T-helper 2 cell treated with Interferon-gamma antibody and Interleukin-4, amounts not matched to agents 100 ng/mL and 5 ng/mL, for 36 hours (primary cell): Measurements from ENCODE around the gene METTL6. TPM values are rescaled to one million over a fixed set of nuclear protein-coding genes. Genes with fewer than 3 reads are reported as not detected.
"Not testable (repeated sequence)": the region's sequence is repeated elsewhere in the genome, so short reads cannot be mapped to it uniquely, and the experiment has no call there.

Source experiments
- intact Hi-C: fragments of 100-400 bp; cut with micrococcal nuclease; formaldehyde crosslinking; loops from one replicate; pipeline ENCODE4 v1.15.1; 2023
- total RNA-seq: library from RNA; stranded (reverse); gene quantifications from 2 replicates; pipeline ENCODE4 v1.2.3, GENCODE V29; 2022

METTL6 gene
- total RNA-seq, 1 donor from 2014 or later, result 17.9 TPM

DNA sequence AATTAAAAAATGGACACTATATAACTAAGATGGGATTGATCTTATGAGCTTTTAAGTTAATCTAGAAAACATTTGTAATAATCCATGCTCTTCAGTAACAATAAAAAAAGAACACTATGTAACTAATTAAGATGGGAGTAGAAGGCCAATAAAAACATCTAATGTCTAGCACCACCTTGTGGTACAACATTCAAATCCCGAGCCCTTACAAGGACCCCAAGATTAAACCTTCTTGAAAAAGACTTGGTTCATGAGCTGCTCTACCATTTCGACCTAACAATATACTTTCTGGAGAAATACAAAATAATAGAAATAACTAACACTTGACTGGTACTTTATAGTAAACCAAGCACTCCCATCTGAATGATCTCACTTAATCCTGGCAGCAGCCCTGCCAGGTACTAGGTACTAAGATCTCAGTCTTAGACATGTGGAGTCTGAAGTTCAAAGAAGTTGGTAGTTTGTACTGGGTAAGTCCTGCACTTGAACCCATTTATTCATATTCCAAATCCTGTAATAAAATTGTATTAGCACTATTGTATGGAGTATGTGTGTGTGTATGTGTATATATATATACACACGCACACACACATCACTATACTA, 21.8 kb downstream of the METTL6 start:
- intact Hi-C loops, result loop anchor here (1.0 kb wide), 4 partner anchors 137 to 297 kb away; no protein-coding TSS in a partner anchor

DNA sequence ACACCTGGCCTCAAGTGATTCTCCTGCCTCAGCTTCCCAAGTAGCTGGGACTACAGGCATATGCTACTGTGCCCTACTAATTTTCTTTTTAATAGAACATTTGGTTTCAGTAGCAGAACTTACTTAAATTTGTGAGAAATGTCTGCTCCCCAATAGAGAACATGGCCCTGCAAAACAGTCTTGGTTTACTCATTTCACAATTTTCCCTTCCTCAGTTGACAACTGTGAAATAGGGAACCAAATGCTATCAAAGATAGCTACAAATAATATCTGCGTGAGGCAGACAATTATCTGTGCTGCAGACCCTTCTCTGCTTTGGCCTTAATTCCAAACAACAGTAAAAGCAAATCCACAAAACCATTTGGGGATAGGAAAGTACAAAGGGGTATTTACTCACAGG, 22.6 kb downstream of the METTL6 start:
- intact Hi-C loops, result loop anchor here (1.0 kb wide), 4 partner anchors 136 to 296 kb away; no protein-coding TSS in a partner anchor

DNA sequence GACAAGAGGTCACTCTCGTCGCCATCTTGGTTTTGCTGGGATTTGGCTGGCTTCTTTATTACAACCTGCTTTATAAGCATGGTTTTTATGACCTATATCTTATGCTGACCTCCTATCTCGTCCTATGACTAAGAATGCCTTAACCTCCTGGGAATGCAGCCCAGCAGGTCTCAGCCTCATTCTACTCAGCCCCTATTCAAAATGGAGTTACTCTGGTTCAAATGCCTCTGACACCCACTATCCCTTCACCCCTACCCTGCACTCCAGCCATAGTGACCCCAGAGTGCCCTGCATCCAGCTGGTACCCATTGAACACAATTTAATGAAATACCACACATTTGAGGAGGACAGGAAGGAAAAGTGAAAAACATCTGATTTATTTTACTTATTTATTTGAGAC, 23.4 kb downstream of the METTL6 start:
- intact Hi-C loops, result no loop called here

DNA sequence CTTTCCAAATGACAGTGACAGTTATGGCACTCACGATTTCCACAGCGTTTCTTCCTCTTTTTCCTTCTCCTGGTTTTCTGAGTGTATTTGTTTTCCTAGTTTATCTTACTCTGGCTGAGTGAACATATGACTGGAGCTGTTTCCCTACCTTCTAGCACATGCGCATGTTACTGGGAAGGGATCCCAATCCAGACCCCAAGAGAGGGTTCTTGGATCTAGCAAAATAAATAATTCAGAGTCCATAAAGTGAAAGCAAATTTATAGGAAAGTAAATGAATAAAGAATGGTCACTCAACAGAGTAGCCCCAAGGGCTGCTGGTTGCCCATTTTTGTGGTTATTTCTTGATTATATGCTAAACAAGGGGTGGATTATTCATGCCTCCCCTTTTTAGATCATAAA, 23.8 kb downstream of the METTL6 start:
- intact Hi-C loops, result no loop called here

DNA sequence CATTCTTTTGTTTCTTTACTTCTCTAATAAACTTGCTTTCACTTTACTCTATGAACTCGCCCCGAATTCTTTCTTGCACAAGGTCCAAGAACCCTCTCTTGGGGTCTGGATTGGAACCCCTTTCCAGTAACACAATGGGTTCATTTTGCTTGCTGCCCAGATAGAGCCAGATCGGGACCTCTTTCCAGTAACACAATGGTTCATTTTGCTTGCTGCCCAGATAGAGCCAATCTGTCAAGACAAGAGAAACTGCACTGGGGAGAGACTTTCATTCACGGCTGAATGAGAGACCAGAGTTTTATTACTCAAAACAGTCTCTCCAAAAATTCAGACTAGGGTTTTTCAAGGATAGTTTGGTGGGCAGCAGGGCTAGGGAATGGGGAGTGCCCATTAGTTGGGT, 25.4 kb downstream of the METTL6 start:
- intact Hi-C loops, result no loop called here

DNA sequence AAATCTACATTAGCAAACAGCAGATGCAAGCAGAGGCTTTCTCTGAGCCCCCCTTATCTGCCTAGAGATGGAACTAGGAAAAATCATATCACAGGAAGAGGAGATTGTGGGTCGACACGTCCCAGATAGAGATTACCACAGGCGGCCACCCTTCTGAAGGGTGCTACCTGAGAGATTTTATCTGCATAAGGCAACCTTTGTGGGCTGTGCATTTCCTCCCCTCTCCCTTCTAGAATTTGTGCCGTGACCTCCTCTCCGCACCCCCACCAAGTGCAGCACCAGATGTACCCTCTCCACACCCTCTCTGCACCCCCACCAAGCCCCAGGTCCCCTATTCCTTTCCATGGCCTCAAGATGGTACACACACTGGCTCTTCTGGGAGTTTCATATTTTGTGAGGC, 27.4 kb downstream of the METTL6 start:
- intact Hi-C loops, result no loop called here

DNA sequence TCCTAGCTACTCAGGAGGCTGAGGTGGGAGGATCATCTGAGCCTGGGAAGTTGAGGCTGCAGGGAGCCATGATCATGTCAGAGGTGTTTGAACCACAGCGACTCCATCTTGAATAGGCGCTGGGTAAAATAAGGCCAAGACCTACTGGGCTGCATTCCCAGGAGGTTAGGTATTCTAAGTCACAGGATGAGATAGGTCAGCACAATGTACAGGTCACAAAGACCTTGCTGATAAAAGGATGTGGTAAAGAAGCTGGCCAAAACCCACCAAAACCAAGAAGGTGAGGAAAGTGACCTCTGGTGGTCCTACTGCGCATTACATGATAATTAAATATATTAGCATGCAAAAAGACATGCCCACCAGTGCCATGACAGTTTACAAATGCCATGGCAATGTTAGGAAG, 28.6 kb downstream of the METTL6 start:
- intact Hi-C loops, result not testable (repeated sequence)

DNA sequence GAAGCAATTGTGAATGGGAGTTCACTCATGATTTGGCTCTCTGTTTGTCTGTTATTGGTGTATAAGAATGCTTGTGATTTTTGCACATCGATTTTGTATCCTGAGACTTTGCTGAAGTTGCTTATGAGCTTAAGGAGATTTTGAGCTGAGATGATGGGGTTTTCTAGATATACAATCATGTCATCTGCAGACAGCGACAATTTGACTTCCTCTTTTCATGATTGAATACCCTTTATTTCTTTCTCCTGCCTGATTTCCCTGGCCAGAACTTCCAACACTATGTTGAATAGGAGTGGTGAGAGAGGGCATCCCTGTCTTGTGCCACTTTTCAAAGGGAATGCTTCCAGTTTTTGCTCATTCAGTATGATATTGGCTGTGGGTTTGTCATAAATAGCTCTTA, 34.1 kb downstream of the METTL6 start:
- intact Hi-C loops, result not testable (repeated sequence)

DNA sequence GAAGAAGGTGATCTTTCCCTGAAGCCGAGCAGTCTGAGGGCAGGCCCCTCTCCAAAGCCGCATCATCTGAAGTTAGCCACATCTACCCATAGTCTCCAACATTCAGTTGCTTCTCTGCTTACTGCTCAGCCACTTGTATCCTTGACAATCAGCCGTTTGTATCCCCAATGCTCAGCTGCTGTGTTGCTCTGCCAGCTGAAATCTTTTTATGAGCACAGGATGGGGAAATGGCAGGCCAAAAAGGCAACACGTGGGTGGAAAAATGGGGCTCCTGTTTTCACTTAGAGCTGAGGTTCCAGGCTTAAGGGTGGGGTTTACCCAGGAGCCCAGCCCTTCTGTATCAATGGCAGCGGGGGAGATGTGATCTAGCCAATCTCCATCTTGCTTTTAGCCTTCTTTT, 36.3 kb downstream of the METTL6 start:
- intact Hi-C loops, result no loop called here

DNA sequence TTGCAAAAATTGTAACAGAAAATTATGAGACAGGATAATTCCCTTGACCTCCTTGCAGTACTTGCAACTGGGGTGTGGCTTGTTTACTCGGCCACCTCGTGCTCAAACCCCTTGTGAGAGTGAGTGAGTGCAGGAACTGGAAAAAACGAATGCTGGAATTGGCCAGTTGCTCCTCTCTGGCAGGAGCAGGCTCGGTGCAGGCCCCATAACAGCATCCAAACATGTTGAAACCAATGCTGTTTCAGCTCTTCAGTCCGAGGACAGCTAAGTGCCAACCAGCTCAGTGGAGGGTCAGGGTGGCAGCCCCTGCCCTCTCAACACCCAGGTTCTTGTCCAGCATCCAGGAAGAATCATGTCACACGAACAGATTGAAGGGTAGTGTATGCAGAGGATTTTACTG, 36.9 kb downstream of the METTL6 start:
- intact Hi-C loops, result no loop called here

DNA sequence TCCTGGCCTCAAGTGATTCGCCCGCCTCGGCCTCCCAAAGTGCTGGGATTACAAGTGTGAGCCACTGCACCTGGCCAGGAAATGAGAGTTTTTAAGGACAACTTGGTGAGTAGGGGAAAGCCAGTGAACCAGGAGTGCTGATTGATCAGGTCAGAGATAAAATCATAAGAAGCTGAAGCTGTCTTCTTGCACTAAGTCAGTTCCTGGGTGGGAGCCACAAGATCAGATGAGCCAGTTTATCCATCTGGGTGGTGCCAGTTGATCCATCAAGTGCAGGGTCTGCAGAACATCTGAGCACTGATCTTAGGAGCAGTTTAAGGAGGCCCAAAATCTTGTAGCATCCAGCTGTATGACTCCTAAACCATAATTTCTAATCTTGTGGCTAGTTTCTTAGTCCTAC, 39.0 kb downstream of the METTL6 start:
- intact Hi-C loops, result not testable (repeated sequence)

DNA sequence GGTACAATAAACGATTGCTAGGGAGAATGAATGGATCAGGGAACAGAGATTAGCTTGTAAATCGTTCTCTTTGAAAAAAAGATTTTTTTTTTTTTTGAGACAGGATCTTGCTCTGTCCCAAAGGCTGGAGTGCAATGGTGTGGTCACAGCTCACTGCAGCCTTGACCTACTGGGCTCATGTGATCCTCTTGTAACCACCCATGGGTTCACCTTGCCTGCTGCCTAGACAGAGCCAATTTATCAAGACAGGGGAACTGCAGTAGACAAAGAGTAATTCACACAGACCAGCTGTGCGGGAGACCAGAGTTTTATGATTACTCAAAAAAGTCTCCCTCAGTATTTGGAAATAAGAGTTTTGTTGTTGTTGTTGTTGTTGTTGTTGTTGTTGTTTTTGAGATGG, 39.6 kb downstream of the METTL6 start:
- intact Hi-C loops, result no loop called here

DNA sequence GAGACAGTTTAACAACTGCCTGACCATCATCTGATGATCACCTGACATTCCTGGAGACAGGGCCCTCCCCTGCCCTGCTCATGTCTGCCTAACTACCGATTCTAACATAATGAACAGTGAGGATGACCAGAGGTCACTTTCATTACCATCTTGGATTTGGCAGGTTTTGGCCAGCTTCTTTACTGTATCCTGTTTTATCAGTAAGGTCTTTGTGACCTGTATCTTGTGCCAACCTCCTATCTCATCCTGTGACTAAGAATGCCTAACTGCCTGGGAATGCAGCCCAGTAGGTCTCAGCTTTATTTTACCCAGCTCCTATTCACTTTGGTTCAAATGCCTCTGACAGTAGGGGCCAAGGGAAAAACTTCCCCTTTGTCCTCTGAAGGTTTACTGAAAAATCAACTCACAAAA, 40.2 kb downstream of the METTL6 start:
- intact Hi-C loops, result no loop called here

DNA sequence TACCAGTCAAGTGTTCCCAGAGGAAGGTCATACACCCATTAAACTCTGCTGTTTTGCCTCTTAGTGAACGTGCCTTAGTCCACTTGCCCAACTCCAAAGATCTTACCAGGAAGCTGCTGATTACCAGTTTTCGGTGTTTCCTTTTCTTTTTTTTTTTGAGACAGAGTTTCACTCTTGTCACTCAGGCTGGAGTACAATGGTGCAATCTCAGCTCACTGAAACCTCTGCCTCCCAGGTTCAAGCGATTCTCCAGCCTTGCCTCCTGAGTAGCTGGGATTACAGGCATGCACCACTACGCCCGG, 40.7 kb downstream of the METTL6 start:
- intact Hi-C loops, result not testable (repeated sequence)

DNA sequence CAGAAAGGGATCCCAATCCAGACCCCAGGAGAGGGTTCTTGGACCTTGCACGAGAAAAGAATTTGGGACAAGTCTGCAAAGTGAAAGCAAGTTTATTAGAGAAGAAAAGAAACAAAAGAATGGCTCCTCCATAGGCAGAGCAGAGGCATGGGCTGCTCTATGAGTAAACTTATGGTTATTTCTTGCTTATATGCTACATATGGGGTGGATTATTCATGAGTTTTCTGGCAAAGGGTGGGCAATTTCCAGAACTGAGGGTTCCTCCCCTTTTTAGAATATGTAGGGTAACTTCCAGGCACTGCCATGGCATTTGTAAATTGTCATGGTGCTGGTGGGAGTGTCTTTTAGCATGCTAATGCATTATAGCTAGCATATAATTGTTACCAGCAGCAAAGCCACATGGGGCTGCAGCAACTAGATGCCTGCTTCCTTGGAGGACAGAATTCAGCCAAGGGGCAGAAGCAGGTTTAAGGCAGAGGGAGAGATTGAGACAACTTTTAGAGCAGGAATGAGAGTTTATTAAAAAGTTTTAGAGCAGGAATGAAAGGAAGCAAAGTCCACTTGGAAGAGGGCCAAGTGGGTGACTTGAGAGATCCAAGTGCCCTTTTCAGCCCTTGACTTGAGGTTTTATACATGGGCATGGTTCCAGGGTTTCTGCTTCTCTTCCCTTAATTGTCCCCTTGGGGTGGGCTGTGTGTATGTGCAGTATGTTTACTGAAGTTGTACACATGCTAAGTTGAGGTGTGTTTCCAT, 41.3 kb downstream of the METTL6 start:
- intact Hi-C loops, result no loop called here

DNA sequence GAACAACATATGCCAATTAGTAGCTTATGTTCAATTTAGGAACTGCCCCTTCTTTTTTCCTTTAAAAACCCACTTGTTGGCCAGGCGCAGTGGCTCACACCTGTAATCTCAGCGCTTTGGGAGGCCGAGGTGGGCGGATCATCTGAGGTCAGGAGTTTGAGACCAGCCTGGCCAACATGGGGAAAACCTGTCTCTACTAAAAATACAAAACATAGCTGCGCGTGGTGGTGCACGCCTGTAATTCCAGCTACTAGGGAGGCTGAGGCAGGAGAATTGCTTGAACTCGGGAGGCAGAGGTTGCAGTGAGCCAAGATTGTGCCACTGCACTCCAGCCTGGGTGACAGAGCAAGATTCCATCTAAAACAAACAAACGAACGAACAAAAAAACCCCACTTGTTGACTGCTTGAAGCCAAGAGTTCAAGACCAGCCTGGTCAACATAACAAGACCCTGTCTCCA, 42.1 kb downstream of the METTL6 start:
- intact Hi-C loops, result not testable (repeated sequence)

DNA sequence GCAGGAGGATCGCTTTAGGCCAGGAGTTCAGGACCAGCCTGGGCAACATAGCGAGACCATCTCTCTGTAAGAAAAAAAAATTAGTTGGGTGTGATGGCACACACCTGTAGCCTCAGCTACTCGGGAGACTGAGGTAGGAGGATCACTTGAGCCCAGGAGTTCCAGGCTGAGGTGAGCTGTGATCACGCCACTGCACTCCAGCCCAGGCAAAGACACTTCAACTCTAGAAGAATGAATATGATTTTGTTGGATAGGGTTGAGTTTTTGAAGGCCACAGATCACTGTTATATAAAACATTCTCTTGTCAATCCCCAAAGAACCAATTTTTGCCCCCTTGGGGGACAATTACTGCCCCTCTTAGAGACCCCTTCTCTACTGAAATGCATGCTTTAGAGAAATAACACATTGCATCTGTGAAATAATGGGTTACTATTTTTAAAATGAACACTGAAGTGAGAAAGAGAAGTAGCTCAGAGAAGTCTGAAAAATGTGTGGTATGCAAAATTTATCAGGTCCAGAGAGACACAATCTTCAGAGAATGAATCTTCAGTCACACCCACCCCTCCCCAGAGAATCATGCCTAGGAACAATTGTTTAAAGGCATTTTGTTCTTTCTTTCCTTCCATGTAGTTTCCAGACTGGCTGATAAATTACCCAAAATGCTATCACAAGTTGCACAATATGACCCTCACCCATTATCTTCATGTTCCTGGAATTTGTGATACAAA, 42.7 kb downstream of the METTL6 start:
- intact Hi-C loops, result no loop called here

DNA sequence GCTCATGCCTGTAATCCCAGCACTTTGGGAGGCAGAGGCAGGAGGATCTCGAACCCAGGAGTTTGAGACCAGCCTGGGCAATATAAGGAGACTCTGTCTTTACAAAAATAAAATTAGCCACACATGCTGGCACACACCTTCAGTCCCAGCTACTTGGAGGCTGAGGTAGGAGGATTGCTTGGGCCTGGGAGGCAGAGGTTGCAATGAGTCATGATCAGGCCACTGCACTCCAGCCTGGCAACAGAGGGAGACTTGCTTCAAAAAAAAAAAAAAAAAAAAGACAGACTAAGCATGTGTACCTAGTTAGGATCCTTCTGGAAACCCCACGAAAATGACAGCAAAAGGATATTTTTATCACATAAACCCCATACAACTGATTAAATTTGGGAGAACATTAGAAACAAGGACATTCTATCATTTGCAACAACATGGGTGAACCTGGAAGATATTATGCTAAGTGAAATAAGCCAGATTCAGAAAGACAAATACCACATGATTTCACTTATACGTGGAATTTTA, 44.9 kb downstream of the METTL6 start:
- intact Hi-C loops, result no loop called here

DNA sequence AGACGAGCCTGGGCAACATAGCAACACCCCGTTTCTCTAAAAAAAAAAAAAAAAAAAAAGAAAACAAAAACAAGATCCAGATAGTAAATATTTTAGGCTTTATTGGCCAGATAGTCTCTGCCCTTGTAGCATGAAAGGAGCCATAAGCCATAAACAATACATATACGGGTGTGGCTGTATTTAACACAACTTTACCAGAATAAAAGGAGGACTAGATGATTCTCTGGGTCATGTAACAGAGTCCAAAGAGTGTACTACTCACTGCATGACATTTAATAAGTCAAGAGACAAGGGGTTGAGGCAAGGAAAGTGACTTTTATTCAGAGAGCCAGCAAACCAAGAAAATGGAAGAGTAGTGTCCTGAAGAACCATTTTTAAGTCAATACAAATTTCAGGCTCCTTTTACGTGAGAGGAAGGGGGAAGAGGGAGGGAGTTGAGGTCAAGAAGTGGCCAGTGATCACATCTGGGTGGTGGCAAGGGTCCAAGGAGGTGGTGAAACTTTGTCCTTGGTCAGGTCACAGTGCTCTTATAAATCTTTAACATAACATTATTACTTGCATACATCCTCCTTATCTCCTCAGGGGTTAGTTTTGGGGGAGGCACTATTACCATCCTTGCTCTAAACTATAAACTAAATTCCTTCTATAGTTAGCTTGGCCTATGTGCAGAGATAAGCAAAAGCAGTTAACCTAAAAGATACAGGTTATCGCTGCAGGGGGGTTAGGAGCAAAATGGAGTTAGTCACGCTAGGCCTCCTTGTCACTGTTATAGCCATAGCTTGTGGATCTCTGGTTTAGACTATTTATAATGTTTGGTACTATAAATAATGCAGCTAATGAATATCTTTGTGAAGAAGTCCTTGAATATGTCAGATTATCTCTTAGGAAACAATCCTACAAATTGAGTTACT, 46.1 kb downstream of the METTL6 start:
- intact Hi-C loops, result no loop called here

DNA sequence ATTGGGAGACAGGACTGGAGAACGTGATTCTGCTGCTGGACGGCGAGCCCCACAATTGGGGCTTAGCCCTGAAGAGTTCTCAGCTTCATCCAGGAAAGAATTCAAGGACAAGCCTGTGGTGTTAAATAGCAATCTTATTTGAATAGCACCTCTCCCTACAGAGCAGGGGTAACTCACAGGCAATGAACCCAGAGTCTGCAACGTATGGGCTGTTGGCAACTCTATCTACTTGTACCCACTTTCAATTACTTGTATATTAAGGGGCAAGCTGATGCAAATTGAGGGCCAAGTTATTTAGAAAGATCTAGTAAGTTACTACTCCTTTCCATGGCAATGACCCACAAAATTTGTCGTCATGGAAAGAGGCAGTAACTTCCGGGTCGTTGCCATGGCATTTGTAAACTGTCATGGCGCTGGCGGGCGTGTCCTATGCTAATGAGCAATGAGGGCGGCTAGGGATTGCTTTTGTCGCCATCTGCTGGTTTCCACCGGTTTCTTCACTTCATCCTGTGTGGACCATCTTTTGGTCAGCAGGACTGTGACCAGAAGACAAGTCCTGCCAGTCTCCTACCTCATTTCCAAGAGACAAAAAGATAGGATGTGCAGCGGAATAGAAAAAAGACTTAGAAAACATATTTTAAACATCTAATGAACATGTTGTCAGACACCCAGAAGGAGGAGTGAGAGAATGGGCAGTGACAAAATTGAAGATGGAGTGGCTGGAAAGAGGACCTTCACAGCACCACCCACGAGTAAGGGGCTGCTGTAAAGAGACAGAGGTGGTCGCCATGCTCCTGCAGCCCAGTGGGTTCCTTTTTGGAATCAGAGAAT, 49.2 kb downstream of the METTL6 start:
- intact Hi-C loops, result loop anchor here (1.0 kb wide), 8 partner anchors 17 to 223 kb away; partner anchors contain the start of genes BTD, CAPN7, HACL1 and SH3BP5
